DMS114 treated with DMSO at 0.1 percent for 48 hours (cell line): ENCODE measurements around the gene SGSM1.
A peak's percentile ranks its signal among the peaks of the same experiment; 100 is the strongest.

Experiments
- DNase-seq: peaks from one replicate; lab custom pipeline; 2025; ENCODE audit not compliant: unreplicated experiment; lab: John Stamatoyannopoulos, UW

Gene SGSM1

DNA sequence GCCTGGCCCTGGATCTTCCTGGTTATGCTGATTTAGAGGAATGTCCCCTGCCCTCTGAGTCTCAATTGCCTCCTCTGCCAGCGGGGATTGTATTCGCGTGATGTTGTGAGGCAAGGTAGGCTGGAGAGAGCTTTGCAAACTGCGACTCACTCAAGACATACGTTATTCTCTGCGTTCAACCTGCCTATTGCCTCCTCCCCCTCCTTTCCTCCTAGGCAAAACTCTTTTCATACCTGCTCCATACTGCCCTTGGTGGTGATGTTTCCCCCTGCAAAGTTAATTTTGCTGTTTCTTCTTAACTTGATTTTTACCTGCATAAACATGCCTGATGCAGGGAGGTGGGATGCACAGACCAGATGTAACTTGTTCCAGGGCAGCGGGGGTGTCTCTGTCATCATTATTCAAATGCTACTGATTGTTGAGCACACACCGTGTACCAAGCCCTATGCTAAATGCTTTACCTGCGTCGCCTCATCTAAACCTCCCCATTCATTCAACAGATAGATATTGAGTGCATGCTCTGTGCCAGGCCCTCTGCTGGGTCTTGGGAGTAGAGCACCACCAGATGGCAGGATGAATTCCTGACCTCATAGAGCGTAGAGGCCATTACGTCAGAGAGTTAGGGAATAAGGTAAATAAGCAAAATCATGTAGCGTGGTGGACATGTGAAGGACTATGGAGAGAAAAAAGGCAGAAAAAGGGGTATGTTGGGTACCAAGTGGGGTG is 29.0 kb downstream of the SGSM1 start:
- no peak for DNase-seq

GRCh38 chr22:24836282-24836681 is 30.3 kb downstream of the SGSM1 start:
- no peak for DNase-seq

DNA sequence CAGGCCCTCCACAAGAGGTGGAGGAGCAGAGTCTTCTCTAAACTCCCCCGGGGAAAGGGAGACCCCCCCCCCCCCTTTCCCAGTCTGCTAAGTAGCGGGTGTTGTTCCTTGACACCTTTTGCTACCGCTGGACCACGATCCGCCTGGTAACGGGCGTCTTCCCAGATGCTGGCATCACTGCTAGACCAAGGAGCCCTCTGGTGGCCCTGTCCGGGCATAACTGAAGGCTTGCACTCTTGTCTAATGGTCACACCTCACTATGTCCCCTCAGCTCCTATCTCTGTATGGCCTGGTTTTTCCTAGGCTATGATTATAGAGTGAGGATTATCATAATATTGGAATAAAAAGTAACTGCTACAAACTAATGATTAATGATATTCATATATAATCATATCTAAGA is 31.5 kb downstream of the SGSM1 start:
- DNase-seq: peak; percentile 3

GRCh38 chr22:24841261-24841660 is 35.2 kb downstream of the SGSM1 start:
- no peak for DNase-seq

- DNase-seq: no peak
Measured at GRCh38 chr22:24843048-24843447, 37.0 kb downstream of the SGSM1 start.

DNA sequence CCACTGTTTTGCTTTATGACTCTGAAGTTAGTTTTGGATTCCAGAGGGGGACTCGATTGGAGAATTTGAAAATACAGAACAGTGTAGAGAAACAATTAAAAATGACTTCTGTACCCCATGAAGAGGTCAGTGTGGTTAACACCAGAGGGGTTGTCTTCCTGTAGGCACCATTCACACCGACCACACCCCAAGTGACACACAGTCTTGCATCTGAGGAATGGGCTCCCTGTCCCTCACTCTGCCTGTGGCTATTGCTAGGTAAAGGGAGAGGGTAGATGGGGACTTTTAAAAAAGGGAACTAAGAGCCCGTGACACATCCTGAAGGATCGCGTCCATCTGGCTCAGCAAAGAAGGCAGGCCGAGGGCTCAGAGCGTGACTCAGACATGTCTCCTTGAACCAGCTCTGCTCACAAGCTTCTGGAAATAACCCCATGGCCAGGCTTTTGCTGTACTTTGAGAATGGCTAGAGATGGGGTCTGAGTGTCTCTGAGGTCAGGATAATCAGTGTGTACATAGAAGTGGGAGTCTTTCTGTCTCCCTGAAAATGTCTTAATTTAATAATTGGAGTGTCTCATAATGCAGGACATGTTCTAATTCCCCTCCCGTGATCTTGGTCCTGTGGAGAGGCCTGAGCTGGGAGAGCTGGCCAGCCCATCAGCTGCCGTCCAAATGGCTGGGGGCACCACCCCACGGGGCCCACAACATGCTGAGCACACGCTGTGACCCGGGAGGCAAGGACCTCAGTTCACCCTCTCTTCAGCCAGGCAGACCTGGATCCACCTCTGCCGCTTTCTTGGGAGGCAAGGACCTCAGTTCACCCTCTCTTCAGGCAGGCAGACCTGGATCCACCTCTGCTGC is 39.3 kb downstream of the SGSM1 start:
- DNase-seq: no peak

GRCh38 chr22:24847490-24847889 is 41.5 kb downstream of the SGSM1 start:
- DNase-seq: no peak

GRCh38 chr22:24848559-24849168 is 42.7 kb downstream of the SGSM1 start:
- no peak for DNase-seq

DNA sequence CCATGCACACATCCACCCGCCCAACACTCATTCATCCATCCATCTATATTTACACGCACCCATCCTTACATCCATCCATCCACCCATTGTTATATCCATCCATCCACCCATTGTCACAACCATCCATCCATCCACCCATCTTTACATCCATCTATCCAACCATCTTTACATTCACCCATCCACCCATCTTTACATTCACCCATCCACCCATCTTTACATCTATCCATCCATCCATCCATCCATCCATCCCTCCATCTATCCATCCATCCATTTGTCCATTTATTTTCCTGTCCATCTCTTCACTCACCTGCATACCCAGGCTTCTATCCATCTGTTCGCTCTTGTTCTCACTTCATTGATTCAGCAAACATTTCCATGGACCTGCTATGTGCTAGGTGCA is 49.8 kb downstream of the SGSM1 start:
- no peak for DNase-seq

GRCh38 chr22:24857576-24857975 is 51.6 kb downstream of the SGSM1 start:
- DNase-seq: no peak

GRCh38 chr22:24859587-24859986 is 53.6 kb downstream of the SGSM1 start:
- no peak for DNase-seq

GRCh38 chr22:24865508-24865907 is 59.5 kb downstream of the SGSM1 start:
- DNase-seq: no peak

GRCh38 chr22:24867323-24868022 is 61.5 kb downstream of the SGSM1 start:
- DNase-seq: no peak

- no peak for DNase-seq
Measured at GRCh38 chr22:24868979-24869378, 63.0 kb downstream of the SGSM1 start.

GRCh38 chr22:24871611-24872205 is 65.7 kb downstream of the SGSM1 start:
- DNase-seq: no peak

DNA sequence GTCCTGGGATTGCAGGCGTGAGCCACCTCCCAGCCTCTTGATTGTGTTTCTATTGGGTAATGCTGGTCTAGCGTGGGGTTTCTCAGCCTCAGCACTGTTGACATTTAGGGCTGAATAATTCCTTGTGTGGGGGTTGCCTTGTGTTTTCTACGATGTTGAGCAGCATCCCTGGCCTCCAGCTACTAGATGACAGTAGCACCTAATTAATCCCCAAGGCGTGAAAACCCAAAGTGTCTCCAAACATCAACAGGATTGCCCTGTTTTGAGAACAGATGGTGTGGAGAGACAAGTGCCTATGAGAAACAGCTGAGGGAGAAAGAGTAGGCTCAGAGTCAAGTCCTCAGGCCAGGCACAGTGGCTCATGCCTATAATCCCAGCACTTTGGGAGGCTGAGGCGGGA is 67.2 kb downstream of the SGSM1 start:
- DNase-seq: no peak

DNA sequence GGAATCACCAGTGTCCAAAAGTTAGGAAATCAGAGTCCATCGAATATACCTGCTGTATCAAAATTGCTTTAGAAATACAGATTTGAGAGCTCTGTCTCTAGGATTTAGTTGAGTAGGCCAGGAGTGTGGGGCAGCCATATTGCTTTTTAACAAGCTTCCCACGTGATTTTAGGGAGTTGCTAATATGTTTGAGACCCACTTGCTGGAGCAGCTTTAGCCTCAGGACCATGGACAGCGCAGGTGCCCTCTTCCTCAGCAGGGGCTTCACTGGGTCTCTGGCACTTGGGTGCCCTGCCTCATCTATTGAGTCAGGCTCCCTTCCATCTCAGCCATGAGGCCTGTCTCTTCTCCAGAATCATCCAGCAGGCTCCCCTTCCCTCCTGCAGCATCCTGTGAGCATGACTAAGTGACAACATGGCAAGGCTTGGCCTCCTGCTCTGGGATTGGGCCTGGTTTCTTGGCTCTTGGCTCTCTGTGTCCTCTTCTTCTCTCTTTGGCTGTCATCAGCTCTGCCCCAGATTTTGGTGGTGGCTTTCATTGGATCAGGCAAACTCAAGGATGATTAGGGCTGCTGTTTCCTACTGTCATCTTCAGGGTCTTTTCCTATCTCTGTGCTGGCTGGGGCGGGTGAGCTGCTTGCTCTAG is 70.0 kb downstream of the SGSM1 start:
- no peak for DNase-seq

DNA sequence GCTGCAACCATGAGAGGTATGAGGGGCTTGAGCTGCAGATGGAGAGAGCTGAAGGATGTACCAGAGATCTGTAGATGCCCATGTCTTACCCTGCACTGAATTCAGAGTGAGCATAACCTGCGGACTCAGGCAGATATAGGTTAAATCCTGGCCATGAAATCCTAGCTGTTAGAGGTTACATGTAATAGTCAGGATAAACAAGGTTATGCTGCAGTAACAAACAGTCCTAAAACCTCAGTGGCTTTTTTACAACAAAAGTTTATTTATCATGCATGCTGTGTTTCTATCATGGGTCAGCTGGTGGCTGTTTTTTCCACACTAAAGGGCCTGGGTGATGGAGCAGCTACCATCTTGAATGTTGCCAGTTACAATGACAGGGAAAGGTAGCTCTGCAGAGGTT is 70.7 kb downstream of the SGSM1 start:
- DNase-seq: no peak

DNA sequence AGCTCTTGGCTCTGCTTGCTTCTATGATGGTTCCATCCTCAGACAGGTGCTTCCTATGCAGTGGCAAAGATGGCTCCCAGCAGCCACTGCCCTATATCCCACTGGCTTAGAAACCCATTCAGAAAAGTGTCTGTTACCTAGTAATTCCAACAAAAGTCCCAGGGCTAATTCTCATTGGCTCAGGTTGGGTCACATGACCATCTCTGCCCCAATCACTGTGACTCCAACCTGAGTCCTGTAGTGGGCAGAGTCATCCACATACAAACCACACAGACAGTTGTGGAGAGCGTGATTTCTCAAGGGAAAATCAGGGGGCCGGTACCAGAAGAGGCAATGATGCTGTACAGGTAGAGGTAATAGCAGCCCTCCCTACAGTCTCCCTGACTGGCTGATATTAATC is 73.0 kb downstream of the SGSM1 start:
- no peak for DNase-seq

DNA sequence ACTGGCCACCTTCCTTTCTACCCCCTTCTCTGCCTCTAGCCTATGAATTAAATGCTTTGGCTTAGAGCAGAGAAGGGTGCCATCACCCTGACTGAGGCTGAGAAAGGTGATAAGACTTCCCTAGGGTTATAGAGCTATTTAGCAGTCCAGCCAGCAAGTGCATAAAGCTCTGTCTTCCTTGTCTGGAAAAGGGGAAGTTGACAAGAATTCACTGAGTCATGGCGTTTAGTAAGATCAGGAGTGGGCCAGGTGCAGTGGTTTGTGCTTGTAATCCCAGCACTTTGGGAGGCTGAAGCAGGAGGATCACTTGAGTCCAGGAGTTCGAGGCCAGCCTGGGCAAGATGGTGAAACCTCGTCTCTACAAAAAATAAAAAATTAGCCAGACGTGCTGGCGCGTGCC is 77.4 kb downstream of the SGSM1 start:
- DNase-seq: no peak

- DNase-seq: no peak
Measured at GRCh38 chr22:24887260-24887659, 81.2 kb downstream of the SGSM1 start.
